Astrocyte of the cerebellum (primary cell): ENCODE data around the gene CARS1.

Source experiments
- DNase-seq: peaks from one replicate; pipeline ENCODE4 v3.0.0-alpha.2; 2011; ENCODE audit warnings: low read depth
- H3K4me3 ChIP-seq: 2 replicates; pipeline ENCODE4 v1.5.1; 2011; ENCODE audit warnings: mild to moderate bottlenecking, low read depth, low read length, moderate library complexity
- CTCF ChIP-seq: IDR thresholded peaks from 2 replicates; pipeline ENCODE4 v1.5.1; 2012; ENCODE audit warnings: low read length, low read depth, moderate library complexity, mild to moderate bottlenecking; ENCODE audit errors: missing control alignments
- in situ Hi-C: cut with HindIII; loops from 2 replicates; pipeline ENCODE4 v1.10.0; 2017; ENCODE audit warnings: low sequenced_read_pairs

Gene CARS1

GRCh38 chr11:3085052-3085451 is 27.8 kb upstream of the CARS1 start:
- no peak for TF ChIP-seq CTCF
- DNase-seq = no peak
- no peak overlapping the region for H3K4me3 ChIP-seq
- in situ Hi-C loops = no loop called here

GRCh38 chr11:3083321-3083720 is 26.1 kb upstream of the CARS1 start:
- TF ChIP-seq CTCF = no peak

DNA sequence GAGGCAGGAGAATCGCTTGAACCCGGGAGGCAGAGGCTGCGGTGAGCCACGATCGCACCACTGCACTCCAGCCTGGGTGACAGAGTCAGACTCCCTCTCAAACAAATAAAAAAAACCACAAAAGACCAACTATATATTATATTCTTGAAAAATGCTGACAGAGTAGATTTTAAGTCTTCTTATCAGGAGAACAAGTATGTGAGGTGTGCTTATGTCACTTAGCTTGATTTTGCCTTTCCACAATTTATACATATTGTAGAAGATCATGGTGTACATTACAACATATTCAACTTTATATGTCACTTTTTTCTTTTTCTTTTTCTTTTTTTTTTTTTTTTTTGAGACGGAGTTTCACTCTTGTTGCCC is 24.1 kb upstream of the CARS1 start:
- DNase-seq = no peak
- no peak overlapping the region for H3K4me3 ChIP-seq
- in situ Hi-C loops = no loop called here
- TF ChIP-seq CTCF = no peak

More at GRCh38 chr11:3083321-3083720, 26.1 kb upstream of the CARS1 start:
- DNase-seq = no peak
- in situ Hi-C loops = no loop called here
- no peak overlapping the region for H3K4me3 ChIP-seq

DNA sequence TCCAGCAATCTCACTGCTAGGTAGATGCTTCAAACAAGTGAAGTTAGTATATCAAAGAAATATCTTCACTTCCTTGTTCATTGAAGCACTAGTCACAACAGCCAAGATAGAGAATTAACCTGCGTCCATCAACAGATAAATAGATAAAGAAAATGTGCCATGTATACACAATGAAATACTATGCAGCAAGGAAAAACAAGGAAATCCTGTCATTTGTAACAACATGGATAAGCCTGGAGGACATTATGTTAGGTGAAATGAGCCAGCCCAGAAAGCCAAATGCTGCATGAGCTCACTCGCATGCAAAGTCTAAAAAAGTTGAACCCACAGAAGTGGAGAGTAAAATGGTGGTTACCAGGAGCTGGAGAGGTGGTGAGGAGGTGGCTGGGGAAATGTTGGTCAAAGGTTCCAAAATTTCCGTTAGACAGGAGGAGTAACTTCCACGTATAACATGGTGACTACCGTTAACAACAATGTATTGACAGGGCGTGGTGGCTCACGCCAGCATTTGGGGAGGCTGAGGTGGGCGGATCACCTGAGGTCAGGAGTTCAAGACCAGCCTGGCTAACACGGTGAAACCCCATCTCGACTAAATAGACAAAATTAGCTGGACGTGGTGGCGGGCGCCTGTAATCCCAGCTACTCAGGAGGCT is 23.6 kb upstream of the CARS1 start:
- no peak for DNase-seq
- in situ Hi-C loops = no loop called here
- H3K4me3 ChIP-seq = no peak overlapping the region
- no peak for TF ChIP-seq CTCF

DNA sequence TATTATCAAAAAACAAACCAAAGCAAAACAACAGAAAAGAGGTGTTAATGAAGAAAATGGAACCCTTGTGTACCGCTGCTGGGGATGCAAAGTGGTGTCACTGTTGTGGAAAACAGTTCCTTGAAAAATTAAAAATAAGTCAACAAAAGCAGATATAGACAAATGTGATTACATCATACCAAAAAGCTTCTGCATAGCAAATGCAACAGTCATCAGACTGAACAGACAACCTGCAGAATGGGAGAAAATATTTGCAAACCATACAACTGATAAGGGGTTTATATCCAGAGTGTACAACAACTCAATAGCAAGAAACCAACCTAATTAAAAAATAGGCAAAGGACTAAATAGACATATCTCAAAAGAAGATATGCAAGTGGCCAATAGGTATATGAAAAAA is 22.9 kb upstream of the CARS1 start:
- in situ Hi-C loops = no loop called here
- no peak overlapping the region for H3K4me3 ChIP-seq
- TF ChIP-seq CTCF = no peak
- DNase-seq = no peak

DNA sequence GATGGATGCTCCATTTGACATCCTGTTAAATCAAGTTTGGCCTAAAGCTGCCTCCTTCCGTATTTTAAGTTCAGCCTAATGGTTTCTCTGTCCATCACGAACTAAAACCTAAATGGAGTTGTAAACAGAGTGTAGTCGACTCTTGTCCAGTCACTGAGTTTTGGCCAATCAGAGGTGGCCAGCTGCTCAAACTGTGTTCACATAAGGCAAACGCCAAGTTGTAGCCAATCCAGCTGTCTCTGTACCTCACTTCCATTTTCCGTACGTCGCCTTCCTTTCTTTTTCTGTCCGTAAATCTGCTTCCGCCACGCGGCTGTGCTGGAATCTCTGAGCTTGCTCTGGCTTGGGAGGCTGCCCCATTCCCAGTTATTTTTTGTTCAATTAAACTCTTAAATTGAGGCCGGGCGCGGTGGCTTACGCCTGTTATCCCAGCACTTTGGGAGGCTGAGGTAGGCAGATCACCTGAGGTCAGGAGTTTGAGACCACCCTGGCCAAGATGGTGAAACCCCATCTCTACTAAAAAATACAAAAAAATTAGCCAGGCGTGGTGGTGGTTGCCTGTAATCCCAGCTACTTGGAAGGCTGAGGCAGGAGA is 20.7 kb upstream of the CARS1 start:
- in situ Hi-C loops = no loop called here
- no peak for DNase-seq
- no peak for TF ChIP-seq CTCF
- no peak overlapping the region for H3K4me3 ChIP-seq
